PC-9 (cell line): ENCODE results near the gene MED26.

Experiments
- CTCF ChIP-seq: fragments of 200-600 bp; sonication (generic); conservative IDR thresholded peaks from 2 replicates; pipeline ENCODE4 v1.6.1; 2017; ENCODE audit warnings: mixed run types, antibody characterized with exemption, mild to moderate bottlenecking, moderate library complexity
- EZH2 ChIP-seq: fragments of 200-600 bp; sonication (generic); IDR thresholded peaks from 2 replicates; pipeline ENCODE4 v1.8.0; 2017; ENCODE audit warnings: antibody characterized with exemption, low read depth

DNA sequence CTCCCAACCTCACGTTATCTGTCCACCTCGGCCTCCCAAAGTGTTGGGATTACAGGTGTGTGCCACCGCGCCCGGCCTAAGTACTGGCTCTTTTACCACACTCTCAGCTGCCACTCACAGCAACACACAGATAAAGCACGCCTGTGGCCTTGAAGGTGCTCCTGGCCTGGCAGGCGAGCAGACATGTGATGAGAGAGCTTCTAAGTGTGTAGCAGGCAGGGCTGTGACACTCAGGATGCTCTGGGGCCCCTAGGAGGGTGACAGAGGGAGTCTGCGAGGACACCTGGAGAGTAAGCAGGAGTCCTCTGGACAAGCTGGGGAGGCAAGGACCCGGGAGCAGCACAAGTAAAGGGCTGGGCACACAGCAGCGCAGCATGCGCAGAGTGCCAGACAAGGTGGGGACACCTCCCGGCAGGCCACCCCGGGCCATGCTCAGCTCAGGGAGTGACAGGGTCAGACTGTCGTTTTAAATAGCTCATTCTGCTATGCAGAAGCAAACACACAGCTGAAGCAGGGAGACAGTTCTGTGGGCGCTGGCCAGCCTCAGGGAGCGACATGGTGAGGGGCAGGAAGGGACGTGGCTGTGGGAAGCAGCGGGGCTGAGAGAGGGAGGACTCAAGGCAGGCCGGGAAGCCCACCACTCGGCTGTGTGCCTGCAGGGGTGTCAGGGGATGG lies 26.5 kb downstream of the MED26 start:
- no peak for TF ChIP-seq EZH2
- no peak for TF ChIP-seq CTCF
